Measurements from ENCODE around the gene FOLR2.
A peak's percentile ranks its signal among the peaks of the same experiment; 100 is the strongest.

Gene FOLR2

DNA sequence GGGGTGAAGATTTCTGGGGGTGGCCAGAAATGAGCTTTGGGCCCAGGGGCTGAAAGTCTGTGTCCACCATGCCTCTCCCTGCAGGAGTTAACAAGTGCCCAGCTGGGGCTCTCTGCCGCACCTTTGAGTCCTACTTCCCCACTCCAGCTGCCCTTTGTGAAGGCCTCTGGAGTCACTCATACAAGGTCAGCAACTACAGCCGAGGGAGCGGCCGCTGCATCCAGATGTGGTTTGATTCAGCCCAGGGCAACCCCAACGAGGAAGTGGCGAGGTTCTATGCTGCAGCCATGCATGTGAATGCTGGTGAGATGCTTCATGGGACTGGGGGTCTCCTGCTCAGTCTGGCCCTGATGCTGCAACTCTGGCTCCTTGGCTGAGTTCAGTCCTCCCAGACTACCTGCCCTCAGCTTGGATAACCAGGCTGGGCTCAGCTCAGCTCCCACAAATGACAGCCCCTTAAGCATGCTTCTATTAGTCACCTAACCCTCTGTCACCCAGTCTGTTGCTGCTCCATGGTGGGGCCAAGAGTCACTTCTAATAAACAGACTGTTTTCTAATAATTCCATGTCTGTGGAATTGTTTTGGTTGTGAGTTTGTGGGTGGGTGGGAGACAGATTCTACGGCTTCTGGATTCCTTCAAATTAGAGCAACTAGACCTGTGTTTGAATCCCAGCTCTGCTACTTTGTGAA is 4.9 kb downstream of the FOLR2 start:
- H3K27ac ChIP-seq, result no peak overlapping the region; the same call in 1 of the 2 replicates
- TF ChIP-seq, protein P1, sequence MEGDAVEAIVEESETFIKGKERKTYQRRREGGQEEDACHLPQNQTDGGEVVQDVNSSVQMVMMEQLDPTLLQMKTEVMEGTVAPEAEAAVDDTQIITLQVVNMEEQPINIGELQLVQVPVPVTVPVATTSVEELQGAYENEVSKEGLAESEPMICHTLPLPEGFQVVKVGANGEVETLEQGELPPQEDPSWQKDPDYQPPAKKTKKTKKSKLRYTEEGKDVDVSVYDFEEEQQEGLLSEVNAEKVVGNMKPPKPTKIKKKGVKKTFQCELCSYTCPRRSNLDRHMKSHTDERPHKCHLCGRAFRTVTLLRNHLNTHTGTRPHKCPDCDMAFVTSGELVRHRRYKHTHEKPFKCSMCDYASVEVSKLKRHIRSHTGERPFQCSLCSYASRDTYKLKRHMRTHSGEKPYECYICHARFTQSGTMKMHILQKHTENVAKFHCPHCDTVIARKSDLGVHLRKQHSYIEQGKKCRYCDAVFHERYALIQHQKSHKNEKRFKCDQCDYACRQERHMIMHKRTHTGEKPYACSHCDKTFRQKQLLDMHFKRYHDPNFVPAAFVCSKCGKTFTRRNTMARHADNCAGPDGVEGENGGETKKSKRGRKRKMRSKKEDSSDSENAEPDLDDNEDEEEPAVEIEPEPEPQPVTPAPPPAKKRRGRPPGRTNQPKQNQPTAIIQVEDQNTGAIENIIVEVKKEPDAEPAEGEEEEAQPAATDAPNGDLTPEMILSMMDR (conservative IDR thresholded peaks at IDR 0.05), result no peak

DNA sequence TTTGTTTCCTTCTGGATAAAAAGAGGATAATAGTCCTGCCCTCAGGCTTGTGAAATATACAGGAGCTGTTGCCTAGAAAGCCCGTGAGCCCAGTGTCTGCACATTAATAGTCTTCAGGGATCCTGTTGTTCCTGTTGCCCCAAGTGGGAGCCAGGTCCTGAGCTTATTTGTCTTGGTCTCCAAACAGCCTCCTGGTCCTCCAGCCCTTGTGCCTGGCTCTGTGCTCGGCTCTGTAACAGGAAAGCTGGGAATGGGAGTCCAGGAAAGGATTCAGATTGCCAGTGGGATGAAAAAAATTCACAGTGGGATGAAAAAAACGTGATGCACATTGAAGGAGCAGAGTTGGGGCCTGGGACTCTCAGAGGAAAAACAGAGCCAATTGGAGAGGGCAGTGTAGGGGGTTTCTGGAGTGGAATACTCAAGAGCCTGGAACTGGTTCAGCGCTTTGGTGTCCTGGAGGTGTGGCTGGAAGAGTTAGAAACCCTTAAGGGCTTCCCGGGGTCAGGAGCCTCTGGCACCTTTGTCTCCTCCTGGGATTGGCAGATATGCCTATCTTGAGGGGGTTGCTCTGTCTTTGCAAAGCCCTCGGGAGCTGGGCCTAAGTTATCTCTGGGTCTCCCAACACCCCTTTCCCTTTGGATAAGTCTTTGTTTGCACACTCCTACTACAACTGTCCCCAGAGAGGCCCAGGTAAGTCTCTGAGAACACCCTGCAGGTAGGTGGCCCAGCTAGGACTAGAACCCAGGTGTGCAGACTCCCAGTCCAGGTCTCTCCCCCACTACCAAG is 5.7 kb downstream of the FOLR2 start:
- TF ChIP-seq, protein P1 (conservative IDR thresholded peaks at IDR 0.05), result no peak
- peak overlapping the region; percentile 95 for H3K27ac ChIP-seq

DNA sequence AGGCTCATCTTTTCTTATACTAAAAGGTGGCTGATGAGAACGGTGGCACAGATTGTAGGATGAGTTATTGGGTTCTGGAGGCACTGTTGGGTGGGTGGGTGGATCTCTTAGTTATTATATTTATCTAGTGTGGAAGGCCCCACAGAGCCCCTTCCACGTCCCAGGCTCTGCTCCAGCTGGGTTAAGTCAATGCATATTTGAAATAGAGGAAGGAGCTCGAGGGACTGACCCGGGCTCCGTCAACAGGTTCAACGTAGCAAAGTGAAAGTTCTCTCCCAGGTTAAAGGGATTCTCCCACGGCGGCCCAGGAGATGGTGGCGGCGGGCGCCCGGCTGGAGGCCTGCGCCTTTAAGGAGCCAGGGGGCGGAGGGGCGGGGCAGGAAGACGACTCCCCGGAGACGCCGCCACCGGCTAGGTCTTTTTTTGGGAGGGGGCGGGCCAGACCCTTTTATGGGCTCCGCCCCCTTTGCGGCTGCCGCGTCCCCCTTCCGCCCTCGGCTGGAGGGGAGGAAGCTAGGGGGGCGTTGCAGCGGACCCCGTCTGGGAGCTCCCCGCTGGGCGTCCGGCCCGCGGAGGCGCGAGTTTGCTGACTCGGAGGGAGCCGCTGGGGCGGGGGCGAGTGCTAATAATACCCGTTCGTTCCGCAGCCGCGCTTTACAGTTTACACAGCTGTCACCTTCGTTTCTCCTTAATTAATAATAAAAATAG is 6.5 kb downstream of the FOLR2 start:
- peak overlapping the region; percentile 95 for H3K27ac ChIP-seq
- TF ChIP-seq, protein P1 (conservative IDR thresholded peaks at IDR 0.05), result no peak

DNA sequence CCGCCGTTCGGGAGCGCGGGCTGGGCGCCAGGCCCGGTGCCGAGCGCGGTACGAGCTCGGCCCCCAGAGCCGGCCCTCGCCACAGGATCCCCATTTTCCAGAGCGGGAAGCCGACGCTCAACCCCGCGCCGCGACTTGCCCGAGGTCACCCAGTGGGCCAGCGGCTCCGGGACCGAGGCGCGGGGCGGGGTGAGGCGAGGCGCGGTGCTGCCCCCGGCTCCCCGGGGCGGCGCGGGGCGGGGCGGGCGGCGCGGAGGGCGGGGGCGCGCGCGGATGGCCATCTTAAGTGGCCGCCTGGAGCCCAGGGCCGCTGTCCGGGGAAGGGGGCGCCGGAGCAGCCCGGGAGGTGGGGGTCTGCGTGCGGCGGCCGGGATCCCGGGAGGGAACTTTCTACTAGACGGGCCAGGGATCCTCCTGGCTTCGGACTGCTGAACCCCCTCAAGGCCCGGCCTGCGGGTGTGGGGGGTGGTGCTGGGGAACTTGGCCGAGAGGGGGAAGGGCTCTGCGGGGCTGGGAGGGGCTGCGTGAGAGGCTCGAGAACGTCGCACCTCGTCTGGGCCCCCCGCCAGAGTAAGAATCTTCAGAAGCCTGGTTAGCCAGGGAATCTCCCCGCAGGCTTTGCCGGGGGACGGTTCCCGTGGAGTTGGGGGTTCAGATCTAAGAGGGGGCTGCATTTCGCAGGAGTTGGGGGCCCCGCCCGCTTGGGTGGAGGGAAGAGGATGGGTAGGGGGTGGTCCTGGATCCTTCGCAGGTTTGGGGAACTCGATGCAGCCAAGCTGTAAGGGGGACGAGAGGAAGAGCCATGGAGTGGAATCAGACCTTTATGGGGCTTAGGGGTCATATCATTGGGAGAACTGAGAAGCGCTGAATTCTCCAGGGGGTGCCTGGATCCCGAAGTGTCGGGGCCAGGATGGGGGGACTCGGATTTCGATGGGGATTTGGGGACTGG is 7.3 kb downstream of the FOLR2 start:
- TF ChIP-seq, protein P1 (conservative IDR thresholded peaks at IDR 0.05), result no peak
- peak overlapping the region; percentile 95 for H3K27ac ChIP-seq

DNA sequence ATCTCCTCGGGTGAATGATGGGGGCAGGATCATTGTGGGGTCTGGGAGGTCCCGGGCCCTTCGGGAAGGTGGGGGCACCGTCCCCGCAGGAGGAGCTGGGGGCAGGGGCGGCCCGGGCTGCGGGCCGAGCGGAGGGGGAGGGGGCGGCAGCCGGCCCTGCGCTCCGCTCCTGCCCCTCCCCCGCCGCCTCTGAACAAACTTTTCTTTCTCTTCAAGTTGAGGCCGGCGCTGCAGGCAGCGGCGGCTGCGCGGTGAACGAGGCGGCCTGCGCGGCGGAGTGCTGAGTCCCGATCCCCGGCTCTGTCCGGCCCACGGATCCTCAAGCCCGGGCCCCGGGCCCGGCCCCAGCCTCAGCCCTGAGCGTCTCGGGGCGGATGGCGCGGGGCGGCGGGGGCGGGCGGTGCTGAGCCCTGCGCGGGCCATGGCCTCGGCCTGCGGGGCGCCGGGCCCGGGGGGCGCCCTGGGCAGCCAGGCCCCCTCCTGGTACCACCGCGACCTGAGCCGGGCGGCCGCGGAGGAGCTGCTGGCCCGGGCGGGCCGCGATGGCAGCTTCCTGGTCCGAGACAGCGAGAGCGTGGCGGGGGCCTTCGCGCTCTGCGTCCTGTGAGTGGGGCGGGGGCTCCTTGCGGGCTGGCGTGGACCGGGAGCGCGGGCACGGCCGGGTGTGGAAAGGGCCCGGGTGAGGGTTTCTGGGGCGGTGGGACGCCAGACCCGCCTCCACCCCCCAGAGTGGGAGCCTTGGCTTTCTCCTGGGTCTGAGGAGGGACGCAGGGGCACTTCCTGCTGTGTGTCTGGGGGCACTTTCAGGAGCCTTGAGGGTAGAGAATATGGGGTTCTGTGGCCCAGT is 8.2 kb downstream of the FOLR2 start, which contains the start of gene INPPL1:
INPPL1 (plus strand) TSS at position 204 of the 847 bp plus-strand sequence; CDS start at position 422, 218 bp downstream.
- peak within 1 kb of the TSS; percentile 95 for H3K27ac ChIP-seq
- TF ChIP-seq, protein P1 (conservative IDR thresholded peaks at IDR 0.05), result no peak

DNA sequence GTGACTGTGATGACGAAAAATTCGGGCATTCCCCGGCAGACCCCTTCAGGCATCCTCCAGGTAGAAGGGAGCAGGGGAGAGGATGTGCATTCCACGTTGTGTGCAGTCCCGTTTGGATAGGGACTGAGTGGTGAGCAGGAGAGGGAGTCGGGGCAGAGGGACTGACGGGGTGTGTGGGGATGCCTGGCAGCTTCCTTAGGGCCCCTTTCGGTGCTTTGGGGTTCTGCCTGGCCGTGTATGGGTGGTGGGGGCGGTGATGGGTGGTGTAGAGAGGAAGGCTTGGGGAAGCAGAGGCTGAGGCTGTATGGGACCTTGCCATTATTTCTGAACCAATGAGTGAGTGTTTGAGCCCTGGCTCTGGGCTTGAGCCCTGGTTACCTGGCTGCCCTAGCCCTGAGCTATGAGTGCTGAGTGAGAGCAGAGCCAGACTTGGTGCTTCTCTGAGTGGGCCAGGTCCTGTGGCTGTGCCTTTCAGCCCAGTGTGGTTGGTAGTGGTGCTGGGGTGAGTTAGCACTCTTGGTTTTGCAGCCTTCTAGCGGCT is 8.9 kb downstream of the FOLR2 start:
- TF ChIP-seq, protein P1 (conservative IDR thresholded peaks at IDR 0.05), result no peak
- H3K27ac ChIP-seq, result peak overlapping the region; percentile 95
